ENCODE results near the gene ALOX15.

- TF ChIP-seq POLR2A (IDR thresholded peaks at IDR 0.05) (no peak), CTCF (IDR thresholded peaks at IDR 0.05) (no peak)
Observed at GRCh38 chr17:4587195-4587594, 54.3 kb downstream of the ALOX15 start.
